H1 (cell line): Measurements from ENCODE around the gene PANX2. TPM values are rescaled to one million over a fixed set of nuclear protein-coding genes. Genes with fewer than 3 reads are reported as not detected.

Experiments used
- BCL11A ChIP-seq, 2 experiments: IDR thresholded peaks; one replicate each; pipeline ENCODE4 v1.6.1; 2011; ENCODE audit warnings: low read depth in 2 of 2, low read length in 2 of 2, mild to moderate bottlenecking in 2 of 2
- RNF2 ChIP-seq: fragments of 200-900, 300-1000 bp; sonication (generic); IDR thresholded peaks from 2 replicates; pipeline ENCODE4 v1.7.1; 2016; ENCODE audit warnings: borderline replicate concordance, low read depth, mild to moderate bottlenecking, antibody characterized with exemption, low read length; ENCODE audit not compliant: poor library complexity, severe bottlenecking; ENCODE audit errors: missing control alignments
- polyA plus RNA-seq, 7 experiments: library from polyadenylated mRNA; depleted of rRNA in 3 of 7; stranded (reverse) in 5 of 7; unstranded in 2 of 7; fragments of >200 nt in 5 of 7; fragments of 200-250 nt in 2 of 7; gene quantifications; 1 replicate in 5 of 7; 2 replicates in 1 of 7; 4 replicates in 1 of 7; pipeline versions ENCODE4 v1.2.1 to v1.2.3, GENCODE V29; 2011 to 2013; ENCODE audit warnings: missing spikeins in 2 of 7, mixed read lengths in 2 of 7
- total RNA-seq: library from RNA; stranded (reverse); fragmentation: NEBNext Ultra II Directional; extraction: Animal tissue kit (Norgen Biotek cat#: 25700); gene quantifications from 2 replicates; pipeline ENCODE4 v1.2.1, GENCODE V29; 2021

The PANX2 gene
- total and polyA plus RNA-seq, 2 of the 8 experiments (the other 6 are each of a cell fraction or from before 2014, with no cell fraction given) = 3.5 to 5.0 TPM

- no peak for TF ChIP-seq RNF2
- no peak for TF ChIP-seq BCL11A (IDR thresholded peaks at IDR 0.05; ENCODE audit: low read depth in 2 of 2, low read length in 2 of 2)
These were observed 4.6 kb downstream of the PANX2 start (continued) for GRCh38 chr22:50175191-50175461.
